SKM-1 treated with dmso at 0.1 percent for 144 hours (cell line): ENCODE results near the gene CHPF2.

Source experiments
- DNase-seq: peaks from one replicate; lab custom pipeline; 2025; ENCODE audit not compliant: unreplicated experiment; lab: John Stamatoyannopoulos, UW

Gene CHPF2

DNA sequence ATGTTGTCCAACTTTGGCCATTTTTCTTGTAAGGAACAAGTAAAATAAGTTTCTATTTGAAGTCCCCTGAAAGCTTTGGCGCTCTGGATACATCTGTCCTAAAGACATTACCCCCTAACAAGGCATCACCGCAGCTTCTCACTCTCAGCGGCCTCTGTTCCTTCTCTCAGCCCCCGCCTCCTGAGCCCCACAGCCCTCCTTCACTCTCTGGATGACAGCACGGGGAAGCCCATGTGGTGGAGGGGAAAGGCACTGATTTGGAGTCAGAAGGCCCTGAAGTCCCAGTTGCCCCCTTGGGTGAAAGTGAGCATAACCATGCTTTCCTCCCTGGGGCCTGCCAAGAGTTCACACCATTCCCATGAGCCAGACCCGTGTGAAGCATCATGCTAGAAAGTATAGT lies 26.6 kb upstream of the CHPF2 start:
- no peak for DNase-seq

DNA sequence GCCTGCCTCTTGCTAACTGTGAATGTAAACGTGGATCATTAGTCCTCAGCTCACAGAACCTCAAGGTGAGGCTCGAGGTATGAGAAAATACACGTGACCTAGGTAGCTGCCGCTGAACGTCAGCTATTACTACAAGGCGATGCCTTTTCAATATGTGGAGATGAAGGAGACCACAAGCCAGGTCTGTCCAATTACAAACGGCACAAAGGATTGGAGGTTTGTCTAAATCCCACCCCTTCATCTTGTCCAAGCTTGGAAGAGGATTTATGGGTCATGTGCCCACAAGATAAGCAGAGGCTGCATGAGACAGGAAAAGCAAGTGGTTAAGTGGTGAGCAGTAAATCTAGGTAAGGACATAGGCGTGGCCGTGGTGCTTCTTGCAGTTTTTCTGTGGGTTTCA lies 25.4 kb upstream of the CHPF2 start:
- no peak for DNase-seq

DNA sequence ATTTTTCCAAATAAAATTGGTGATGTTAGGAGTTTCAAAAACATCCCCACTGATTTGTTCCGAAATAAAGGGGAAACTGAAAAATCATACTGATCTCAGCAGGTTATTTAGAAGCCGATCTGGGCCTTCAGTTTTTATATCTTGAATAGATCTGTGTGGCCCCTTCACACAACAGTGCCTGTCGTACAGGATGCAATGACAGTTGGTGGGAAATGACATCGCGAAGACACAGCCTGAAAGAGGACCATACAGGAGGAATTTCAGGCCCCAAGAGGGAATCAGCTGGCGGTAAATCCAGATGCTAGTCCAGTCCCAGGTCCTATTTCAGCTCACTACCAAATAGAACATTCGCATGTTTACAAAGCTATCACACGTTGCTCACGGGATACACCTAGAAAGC lies 25.0 kb upstream of the CHPF2 start:
- DNase-seq: no peak

DNA sequence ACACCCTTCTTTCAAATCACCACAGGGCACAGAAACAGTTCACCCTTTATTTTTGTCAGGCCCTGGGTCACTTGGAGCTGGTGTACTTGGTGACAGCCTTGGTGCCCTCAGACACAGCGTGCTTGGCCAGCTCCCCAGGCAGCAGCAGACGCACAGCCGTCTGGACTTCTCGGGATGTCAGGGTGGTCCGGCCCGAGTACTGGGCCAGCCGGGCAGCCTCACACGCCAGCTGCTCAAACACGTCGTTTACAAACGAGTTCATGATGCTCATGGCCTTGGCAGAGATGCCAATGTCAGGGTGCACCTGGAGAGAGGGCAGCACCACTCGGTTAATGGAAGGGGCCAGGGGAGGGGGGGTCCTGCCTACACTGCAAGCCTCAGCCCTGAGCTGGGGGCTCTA lies 24.5 kb upstream of the CHPF2 start:
- DNase-seq: no peak

DNA sequence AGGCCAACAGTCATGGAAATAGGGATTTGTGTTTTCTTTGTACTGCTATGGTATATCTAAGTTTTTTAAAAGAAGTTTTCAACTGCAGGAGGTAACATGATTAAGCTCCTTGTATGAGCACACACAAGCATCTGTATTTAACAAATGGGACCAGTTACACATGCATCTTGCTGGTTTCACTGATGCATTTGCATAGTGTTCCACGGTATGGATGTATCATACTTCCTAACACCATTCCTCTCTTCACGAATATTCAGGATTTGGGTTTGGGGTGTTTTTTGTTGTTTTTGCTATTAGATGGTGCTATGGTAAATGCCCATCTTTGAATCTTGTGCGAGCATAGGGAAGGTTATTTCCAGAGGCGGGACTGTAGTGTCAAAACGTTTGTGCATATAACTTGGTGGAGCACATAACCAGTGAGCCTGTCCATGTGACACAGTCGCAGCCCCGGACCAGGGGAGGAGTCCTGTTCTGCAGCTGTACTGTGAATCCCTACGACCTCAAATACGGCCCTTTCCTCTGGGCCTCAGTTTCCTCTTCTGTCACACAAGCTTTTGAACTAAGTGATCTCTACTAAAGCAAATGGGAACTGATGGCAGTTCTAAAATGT lies 23.9 kb upstream of the CHPF2 start:
- no peak for DNase-seq

DNA sequence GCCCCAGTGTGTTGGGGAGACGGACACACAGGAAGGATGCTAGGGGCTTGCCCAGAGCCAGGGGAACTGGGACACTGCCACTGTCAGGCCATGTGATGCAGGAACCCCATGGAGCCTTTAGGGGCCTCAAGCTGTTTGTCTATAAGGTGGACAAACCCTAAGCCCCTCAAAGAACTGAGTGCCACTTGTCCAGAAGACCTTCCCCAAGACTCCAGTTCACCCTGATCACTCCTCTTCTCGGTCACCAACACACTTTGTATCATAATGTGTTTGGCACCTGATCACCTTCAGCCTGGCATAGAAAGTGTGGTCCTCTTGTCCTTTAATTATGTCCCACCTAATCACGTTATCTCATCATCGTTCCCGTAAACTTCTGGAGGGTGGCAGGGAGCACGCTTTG lies 22.7 kb upstream of the CHPF2 start:
- no peak for DNase-seq

DNA sequence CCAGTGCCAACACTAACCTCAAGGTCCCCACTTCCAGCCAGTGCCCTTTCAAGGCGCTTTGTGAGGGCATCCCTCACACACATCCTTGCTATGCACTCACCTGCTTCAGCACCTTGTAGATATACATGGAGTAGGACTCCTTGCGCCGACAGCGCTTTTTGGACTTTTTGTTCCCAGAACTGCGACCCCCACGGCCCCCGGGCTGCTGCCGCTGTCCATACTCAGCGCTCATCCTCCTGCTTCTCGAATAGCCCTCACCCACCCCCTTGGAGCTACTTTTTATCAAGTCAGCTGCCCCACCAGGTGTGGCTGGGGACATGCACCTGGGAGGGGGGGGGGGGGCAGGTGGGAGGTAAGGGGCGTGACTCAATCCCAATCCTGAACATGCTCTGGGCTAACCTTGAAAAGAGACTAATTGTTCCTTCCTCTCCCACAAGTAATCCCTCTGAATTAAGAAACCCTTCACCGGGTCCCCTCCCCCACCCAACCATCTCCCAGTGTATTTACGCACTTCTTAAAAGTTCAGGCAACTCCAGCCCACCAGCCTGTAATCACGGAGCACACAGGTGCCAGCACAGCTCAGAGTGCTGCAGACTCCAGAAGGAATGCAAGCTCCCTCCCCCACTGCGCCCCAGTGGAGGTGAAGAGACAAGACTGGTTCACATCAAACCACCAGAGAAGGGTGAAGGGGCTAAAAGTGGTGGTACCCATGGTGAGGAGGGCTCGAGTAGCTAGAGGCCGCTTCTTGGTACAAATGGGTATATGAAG lies 22.0 kb upstream of the CHPF2 start, which contains the start of gene H2BK1:
TSS of gene H2BK1 (minus strand) at position 402 of the 768 bp plus-strand sequence. CDS start at position 232, 170 bp downstream.
- DNase-seq: no peak

DNA sequence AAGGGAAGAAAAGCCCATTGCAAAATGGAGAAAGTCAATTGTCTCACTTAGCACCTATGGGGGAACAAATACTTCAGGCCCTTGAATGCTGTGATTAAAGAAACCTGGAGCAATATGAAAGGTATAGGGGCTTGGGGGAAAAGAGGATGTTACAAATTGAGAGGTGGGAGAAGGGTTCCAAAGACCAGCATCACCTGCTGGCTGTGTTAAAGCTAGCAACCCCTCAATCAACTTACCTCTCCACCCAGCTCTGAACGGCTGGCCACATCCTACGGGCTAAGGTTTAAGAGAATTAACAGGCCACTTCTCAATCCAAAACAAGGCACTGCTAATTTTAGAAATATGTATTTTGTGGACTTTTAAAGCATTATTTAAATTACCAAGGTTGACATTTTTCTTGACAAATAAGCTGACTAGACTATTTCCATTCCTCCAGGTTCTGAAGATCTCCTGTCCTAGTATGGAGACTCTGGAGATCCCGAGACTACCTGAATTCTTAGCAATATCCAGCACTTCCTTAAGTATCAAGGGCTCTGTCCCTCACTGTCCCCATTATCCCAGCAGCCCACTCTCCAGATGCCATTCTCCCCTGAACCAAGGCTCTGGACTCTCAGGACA lies 21.0 kb upstream of the CHPF2 start:
- no peak for DNase-seq

DNA sequence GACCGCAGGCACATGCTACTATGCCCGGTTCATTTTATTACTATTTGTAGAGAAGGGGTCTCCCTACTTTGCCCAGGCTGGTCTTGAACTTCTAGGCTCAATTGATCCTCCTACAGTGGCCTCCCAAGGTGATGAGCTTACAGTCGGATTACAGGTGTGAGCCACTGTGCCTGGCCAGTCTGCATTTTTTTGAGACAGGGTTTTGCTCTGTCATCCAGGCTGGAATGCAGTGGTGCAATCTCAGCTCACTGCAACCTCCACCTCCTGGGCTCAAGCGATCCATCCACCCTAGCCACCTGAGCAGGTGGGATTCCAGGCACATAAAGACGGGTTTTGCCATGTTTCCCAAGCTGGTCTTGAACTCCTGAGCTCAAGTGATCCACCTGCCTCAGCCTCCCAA lies 19.7 kb upstream of the CHPF2 start:
- DNase-seq: no peak

DNA sequence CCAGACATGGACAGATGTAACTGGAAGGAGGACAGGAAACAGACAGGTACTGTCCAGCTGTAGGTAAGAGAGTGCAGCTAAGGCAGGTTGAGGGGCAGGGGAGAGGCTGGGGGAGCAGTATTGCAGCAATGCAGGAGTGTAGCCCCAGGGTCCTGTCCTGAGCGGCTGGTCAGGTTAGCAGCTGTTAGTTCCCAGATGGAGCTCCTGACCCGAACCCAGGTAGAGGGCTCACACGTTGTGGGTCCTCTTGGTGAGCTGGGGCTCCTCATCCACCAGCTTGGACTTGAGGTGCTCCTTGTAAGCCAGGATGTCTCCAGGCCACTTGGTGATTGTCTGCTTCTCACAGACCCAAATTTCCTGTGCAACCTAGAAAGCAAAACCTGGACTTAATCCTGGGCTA lies 18.5 kb upstream of the CHPF2 start:
- DNase-seq: no peak

DNA sequence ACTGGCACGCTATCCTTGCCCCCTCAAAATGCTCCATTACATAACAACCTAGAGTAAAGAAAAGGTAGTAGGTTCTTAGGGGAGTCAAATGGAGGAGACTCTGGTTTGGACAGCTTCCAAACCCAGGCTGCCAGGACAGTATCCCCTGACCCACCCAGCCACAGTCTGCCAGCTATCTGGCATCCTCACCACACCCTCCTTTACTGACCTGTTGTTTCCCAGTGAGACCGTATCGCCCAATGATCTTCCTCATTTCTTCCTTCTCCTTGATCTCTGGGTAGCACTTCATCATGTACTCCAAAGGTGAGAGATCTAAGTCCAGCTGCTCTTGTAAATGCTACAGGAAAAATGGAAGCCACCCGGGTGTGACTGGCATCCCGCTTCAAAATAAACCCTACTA lies 16.9 kb upstream of the CHPF2 start:
- DNase-seq: no peak

DNA sequence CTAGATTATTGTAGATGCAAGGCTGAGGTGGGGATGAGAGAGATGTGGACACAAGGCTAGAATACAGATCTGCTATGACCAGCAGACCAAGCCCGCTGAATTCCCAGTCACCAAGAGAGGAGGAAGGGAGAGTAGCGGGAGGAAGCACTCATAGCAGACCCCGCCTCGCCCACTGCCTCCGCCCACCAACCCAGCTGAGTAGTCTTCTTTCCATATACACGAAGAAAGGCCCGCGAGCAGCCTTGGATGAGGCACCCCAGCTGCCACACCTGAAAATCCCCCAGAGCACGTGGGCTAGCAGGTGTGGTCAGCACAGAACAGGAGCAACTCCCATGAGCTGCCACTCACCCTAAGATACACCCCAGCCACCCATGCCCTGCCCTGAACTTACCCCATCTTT lies 14.1 kb upstream of the CHPF2 start:
- DNase-seq: no peak

DNA sequence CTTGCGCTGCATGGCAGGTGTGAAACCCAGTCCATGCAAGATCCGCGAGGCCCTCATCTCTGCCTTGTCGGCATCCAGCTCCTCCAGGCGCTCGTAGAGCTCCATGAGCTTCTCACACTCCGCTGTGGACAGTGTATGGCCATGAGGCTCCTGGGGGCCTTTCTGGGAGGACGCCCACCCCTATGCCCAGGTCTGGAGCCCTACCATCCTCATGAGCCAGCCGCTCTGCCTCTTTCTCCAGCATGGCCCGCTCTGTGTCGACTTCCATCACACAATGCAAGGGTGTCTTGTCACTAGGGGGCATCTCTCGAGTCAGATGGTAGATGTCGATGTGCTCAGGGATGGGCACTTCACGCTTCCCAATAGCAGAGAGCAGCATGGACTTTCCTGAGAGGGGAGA lies 8.6 kb upstream of the CHPF2 start:
- DNase-seq: no peak

DNA sequence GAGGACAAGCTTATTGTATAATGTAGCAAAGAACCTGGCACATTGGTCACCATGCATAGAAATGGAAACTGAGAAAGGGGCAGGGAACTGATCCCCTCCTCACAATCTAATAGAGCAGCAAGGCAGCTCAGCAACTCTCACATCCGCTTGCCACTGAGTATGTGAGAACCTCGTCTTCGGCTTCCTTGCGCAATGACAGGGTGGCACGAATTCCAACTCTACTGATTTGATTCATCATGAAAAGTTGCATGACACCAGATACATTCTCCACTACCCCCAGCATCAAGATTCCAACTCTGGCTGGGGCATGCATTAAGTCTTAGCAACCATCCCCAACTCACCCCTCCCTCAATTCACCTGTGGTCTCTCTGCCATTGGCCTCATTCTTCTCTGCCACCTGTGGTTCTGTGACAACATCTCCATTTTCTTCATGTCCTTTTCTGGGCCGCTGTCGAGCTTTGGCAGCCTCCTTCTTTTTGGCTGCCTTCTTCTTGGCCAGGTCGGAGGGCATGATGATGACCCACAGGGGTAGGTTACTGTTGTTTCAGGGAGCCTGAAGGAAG lies 6.3 kb upstream of the CHPF2 start:
- DNase-seq: no peak

DNA sequence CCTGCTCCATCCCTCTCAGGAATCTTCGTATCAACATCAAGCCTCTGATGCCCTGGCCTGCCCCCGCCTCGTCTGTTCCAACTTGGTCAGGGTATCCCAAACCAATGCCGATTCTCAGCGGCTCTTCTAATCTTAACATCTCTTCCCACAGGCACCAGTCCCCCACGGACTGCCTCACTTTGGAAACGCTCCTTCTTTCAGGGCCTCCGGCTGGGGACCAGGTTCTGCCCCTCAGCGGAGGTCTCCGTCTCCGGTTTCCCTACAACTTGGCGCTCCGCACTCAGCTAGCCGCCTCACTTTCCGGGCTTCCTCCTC lies 5.8 kb upstream of the CHPF2 start:
- DNase-seq: no peak

DNA sequence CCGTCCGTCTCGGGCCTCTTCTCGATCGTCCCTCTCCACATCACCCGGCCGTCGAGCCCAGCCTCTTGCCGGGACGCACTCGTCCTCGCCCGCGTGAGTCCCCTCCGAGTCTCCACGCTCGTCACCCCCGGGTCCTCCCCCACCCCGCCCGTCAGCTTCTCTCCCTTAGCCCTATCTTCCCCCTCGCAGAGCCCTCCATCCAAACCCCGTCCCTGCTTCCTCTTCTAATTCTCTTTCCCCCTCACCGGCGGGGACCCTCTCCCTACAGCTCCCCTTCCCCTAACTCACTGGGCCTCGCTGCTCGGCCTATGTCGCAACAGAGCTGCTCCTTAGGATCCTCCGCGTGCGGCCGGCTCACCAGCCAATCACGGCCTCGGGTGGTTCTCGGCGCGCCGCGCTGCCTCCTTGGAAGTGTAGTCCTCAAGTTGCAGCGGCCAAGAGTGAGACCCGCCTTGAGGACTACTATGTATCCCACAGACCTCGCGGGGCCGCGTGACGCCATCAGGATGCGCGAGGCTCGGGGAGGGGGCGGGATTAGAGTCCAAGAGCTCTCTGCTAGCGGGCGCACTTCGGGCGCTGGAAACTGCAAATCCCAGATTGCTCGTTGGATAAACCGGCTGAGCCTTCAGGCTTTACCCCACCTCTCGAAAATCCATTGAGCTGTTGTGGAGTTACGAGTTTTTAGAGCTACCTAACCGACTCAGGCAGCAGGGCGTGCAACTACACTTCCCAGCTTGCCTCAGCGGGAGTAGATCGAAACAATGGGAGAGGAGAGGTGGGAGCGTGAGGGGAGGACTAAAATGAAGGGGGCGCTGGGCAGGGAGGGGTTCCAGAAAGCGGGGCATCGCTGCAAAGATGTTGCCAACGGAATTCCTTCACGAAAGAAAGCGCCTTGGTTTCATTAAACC lies 5.2 kb upstream of the CHPF2 start, which contains the start of gene ABCF2:
TSS of gene ABCF2 (minus strand) at position 331 of the 908 bp plus-strand sequence. CDS start 747 bp downstream, outside the sequence.
- peak; percentile 76 for DNase-seq

DNA sequence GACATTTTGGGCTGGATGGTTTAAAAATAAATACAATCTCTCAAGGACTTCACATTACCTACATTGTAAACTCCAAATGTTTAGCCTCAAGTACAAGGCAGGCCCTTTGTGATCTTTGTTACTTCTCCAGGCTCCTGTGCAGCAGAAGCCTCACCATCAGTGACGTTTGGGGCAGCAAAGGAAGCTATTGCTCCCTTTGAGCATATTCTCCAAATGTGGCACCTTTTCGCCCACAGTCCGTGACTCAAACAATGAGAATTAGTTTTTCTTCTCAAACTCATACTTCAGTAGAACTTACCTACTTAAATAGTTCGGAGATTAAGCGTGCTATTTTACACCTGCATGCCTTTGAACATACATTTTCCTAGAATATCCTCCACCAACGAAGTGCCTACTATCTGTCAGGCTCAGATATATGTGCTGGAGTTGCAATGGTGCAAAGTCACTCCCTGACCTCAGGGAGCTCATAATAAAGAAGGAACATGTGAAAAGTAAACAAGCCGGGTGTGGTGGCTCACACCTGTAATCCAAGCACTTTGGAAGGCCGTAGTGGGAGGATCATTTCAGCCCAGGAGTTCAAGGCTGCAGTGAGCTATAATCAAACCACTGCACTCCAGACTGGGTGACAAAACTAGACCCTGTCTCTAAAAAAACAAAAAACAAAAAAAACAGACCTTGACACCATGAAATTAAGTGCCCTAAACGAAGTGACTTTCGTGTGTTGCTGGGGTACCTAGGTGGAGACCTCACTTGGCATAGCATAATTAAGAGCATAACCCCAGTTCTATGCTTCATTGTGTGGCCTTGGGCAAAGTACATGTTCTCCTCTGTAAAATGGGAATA lies 4.0 kb upstream of the CHPF2 start:
- DNase-seq: no peak

DNA sequence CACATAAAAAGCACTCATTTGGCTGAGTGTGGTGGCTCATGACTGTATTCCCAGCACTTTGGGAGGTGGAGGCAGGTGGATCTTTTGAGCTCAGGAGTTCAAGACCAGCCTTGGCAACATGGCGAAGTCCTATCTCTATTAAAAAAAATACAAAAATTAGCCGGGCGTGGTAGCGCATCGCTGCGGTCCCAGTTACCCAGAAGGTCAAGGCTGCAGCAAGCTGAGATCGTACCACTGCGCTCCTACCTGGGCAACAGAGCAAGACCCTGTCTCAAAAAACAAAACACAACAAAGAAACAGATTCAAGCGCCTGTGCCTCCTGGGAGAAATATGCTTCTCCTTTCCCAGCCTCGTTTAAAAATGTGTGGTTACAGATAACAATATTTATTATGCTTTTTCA lies 3.0 kb upstream of the CHPF2 start:
- DNase-seq: no peak

DNA sequence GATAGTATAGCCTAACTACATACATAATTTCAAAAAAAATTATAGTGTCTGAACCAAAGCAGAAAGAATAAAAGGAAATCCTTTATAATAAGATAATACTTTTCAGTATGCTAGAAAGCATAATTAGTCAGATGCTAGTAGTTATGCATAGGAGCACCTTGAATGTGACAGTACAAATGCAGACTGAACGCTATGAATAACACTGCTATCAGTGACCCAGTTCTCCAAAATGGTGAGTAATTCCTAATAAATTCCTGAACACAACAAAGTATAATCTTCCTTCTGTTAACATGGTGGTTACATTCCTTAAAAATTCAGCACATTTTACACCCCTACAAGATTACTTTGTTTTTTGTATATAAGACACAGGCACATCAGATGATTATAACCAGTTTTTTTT lies 1.2 kb upstream of the CHPF2 start:
- no peak for DNase-seq
